ENCODE measurements around the gene SULT1B1. TPM values are rescaled to one million over a fixed set of nuclear protein-coding genes. Genes with fewer than 3 reads are reported as not detected.

The SULT1B1 gene
- total and polyA plus RNA-seq, 10 of the 15 experiments (the other 5 are each of a cell fraction or from before 2014, with no cell fraction given), result 0.01 to 0.05 (median 0.01) TPM; not detected in 7

GRCh38 chr4:69702201-69702600 is 58.2 kb downstream of the SULT1B1 start:
- Histone ChIP-seq H4K20me1 (ENCODE audit: control insufficient read depth, insufficient read depth) (no peaks in the 10 kb centered on the region), H3K9ac (ENCODE audit: control insufficient read depth, insufficient read depth, low read length) (no peak overlapping the region), H3K9me3 (replicated peaks; ENCODE audit: control insufficient read depth, insufficient read depth, low read length) (no peaks in the 10 kb centered on the region), H3K4me1 (ENCODE audit: control insufficient read depth, insufficient read depth, low read length) (no peaks in the 10 kb centered on the region), H3K79me2 (ENCODE audit: control insufficient read depth, insufficient read depth, low read length) (no peaks in the 10 kb centered on the region), H3K4me3 (no peak overlapping the region), H3K4me2 (ENCODE audit: control insufficient read depth, insufficient read depth) (no peak overlapping the region), H3K27me3 (replicated peaks in 1 of 2; ENCODE audit: control insufficient read depth in 2 of 2, insufficient read depth in 2 of 2, low read length in 1 of 2) (no peaks in the 10 kb centered on the region), H3K36me3 (ENCODE audit: control insufficient read depth in 2 of 2, insufficient read depth in 2 of 2, low read length in 1 of 2) (no peaks in the 10 kb centered on the region), H3K27ac (ENCODE audit: control insufficient read depth, insufficient read depth) (no peak overlapping the region), H2AFZ (ENCODE audit: control insufficient read depth, low read depth, low read length) (no peak overlapping the region)
- 0% methylated on average over 3 of the region's 3 CpGs for WGBS (ENCODE audit: insufficient coverage, insufficient replicate concordance, low lambda C conversion rate, missing lambda C conversion rate)
- in situ Hi-C loops (cut with MboI) (no loop called here), intact Hi-C loops (cut with micrococcal nuclease; ENCODE audit: unreplicated experiment) (no loop called here)
- CTCF ChIA-PET, result interaction anchor here (0.6 kb wide), 1 partner anchor 61 kb away, joined by 3 read pairs; no protein-coding TSS in a partner anchor
- RAD21 ChIA-PET (ENCODE audit: unreplicated experiment), result no interaction called here
- POLR2A ChIA-PET, result no interaction called here
- BruUV-seq (replicated peaks), result no TSS peak
- FAIRE-seq (no peak), DNase-seq (ENCODE audit: low read depth, low spot score) (no peak), ATAC-seq (no peak)
- SMC1A ChIA-PET (ENCODE audit: uncharacterized antibody, unreplicated experiment), result no interaction called here
- no peak for TF ChIP-seq ZNF274 (IDR thresholded peaks at IDR 0.05; ENCODE audit: insufficient read depth, insufficient read length)
- TF ChIP-seq RAD51 (IDR thresholded peaks at IDR 0.05), result no peak
- TF ChIP-seq ESRRA (IDR thresholded peaks at IDR 0.05; ENCODE audit: low read length), result no peak
- TF ChIP-seq SMARCA5 (IDR thresholded peaks at IDR 0.05), result no peak
- TF ChIP-seq CREM (IDR thresholded peaks at IDR 0.05; ENCODE audit: low read depth), result no peak

- FAIRE-seq, result no peak
- intact Hi-C loops (cut with micrococcal nuclease; ENCODE audit: unreplicated experiment) (no loop called here), in situ Hi-C loops (cut with MboI) (no loop called here)
- H3K4me1 ChIP-seq (ENCODE audit: control insufficient read depth, insufficient read depth, low read length), result no peaks in the 10 kb centered on the region
- no peak overlapping the region for H3K4me2 ChIP-seq (ENCODE audit: control insufficient read depth, insufficient read depth)
- H4K20me1 ChIP-seq (ENCODE audit: control insufficient read depth, insufficient read depth), result no peaks in the 10 kb centered on the region
- H3K27ac ChIP-seq (ENCODE audit: control insufficient read depth, insufficient read depth), result no peak overlapping the region
- no peaks in the 10 kb centered on the region for H3K79me2 ChIP-seq (ENCODE audit: control insufficient read depth, insufficient read depth, low read length)
- SMC1A ChIA-PET (ENCODE audit: uncharacterized antibody, unreplicated experiment), result no interaction called here
- RAD21 ChIA-PET (ENCODE audit: unreplicated experiment), result no interaction called here
- ATAC-seq, result no peak
- no peak overlapping the region for H3K4me3 ChIP-seq
- no peak overlapping the region for H2AFZ ChIP-seq (ENCODE audit: control insufficient read depth, low read depth, low read length)
- no peak overlapping the region for H3K9ac ChIP-seq (ENCODE audit: control insufficient read depth, insufficient read depth, low read length)
- no peaks in the 10 kb centered on the region for H3K27me3 ChIP-seq (replicated peaks in 1 of 2; ENCODE audit: control insufficient read depth in 2 of 2, insufficient read depth in 2 of 2, low read length in 1 of 2)
- no peak for TF ChIP-seq ASH2L (IDR thresholded peaks at IDR 0.05; ENCODE audit: borderline replicate concordance, low read depth)
- TF ChIP-seq WRNIP1 (IDR thresholded peaks at IDR 0.05; ENCODE audit: borderline replicate concordance, low read depth, low read length), result no peak
- TF ChIP-seq SUPT20H (IDR thresholded peaks at IDR 0.05; ENCODE audit: borderline replicate concordance, control insufficient read depth, low read depth, low read length), result no peak
- TF ChIP-seq SIN3A (IDR thresholded peaks at IDR 0.05; ENCODE audit: low read depth, low read length), result no peak
- TF ChIP-seq TCF7 (IDR thresholded peaks at IDR 0.05; ENCODE audit: borderline replicate concordance), result no peak
- no peak for TF ChIP-seq TBL1XR1 (IDR thresholded peaks at IDR 0.05; ENCODE audit: low read depth, low read length)
- TF ChIP-seq EED (IDR thresholded peaks at IDR 0.05; ENCODE audit: low read depth), result no peak
- no peak for TF ChIP-seq HCFC1 (IDR thresholded peaks at IDR 0.05; ENCODE audit: low read length)
- H3K36me3 ChIP-seq (ENCODE audit: control insufficient read depth in 2 of 2, insufficient read depth in 2 of 2, low read length in 1 of 2), result no peaks in the 10 kb centered on the region
- no peaks in the 10 kb centered on the region for H3K9me3 ChIP-seq (replicated peaks; ENCODE audit: control insufficient read depth, insufficient read depth, low read length)
- POLR2A ChIA-PET, result no interaction called here
- no peak for DNase-seq (ENCODE audit: low read depth, low spot score)
- 4% methylated on average over 4 of the region's 4 CpGs for whole genome bisulfite sequencing (ENCODE audit: insufficient coverage, insufficient replicate concordance, low lambda C conversion rate, missing lambda C conversion rate)
- BruUV-seq (replicated peaks), result no TSS peak
- CTCF ChIA-PET, result interaction anchor here (0.6 kb wide), 1 partner anchor 99 kb away, joined by 3 read pairs; no protein-coding TSS in a partner anchor
These were observed 58.7 kb downstream of the SULT1B1 start for GRCh38 chr4:69701696-69702095.
